Osteocyte (in vitro differentiated cells): Measurements from ENCODE around the gene GPR21. TPM values are rescaled to one million over a fixed set of nuclear protein-coding genes. Genes with fewer than 3 reads are reported as not detected.

Experiments
- DNase-seq: peaks from one replicate; pipeline ENCODE4 v3.0.0; 2021; ENCODE audit warnings: mixed read lengths; ENCODE audit not compliant: unreplicated experiment; ENCODE audit errors: extremely low spot score
- H3K27ac Mint-ChIP-seq: one replicate; pipeline ENCODE4 v1.8.0; 2021; ENCODE audit warnings: mild to moderate bottlenecking, mixed read lengths; ENCODE audit not compliant: unreplicated experiment
- H3K27me3 Mint-ChIP-seq: one replicate; pipeline ENCODE4 v1.8.0; 2021; ENCODE audit warnings: mixed read lengths; ENCODE audit not compliant: unreplicated experiment
- H3K36me3 Mint-ChIP-seq: one replicate; pipeline ENCODE4 v1.8.0; 2021; ENCODE audit warnings: mixed read lengths; ENCODE audit not compliant: unreplicated experiment
- H3K4me1 Mint-ChIP-seq: one replicate; pipeline ENCODE4 v1.8.0; 2021; ENCODE audit warnings: mixed read lengths; ENCODE audit not compliant: unreplicated experiment
- H3K4me3 Mint-ChIP-seq: one replicate; pipeline ENCODE4 v1.8.0; 2021; ENCODE audit warnings: mild to moderate bottlenecking, moderate library complexity, mixed read lengths; ENCODE audit not compliant: unreplicated experiment
- H3K9me3 Mint-ChIP-seq: one replicate; pipeline ENCODE4 v1.8.0; 2021; ENCODE audit warnings: mixed read lengths; ENCODE audit not compliant: unreplicated experiment
- long read RNA-seq: library from polyadenylated mRNA; unstranded; transcript quantifications from one replicate; pipeline ENCODE4 v2.0.0, GENCODE V29; 2021
- total RNA-seq: library from RNA; stranded (reverse); gene quantifications from 2 replicates; pipeline ENCODE4 v1.2.1, GENCODE V29; 2021
- TF ChIP-seq, protein P1 (sequence below): fragments of 200-600 bp; sonication (generic); IDR thresholded peaks from 2 replicates; pipeline ENCODE4 v1.5.0; 2021; ENCODE audit warnings: antibody characterized with exemption, mild to moderate bottlenecking, moderate library complexity

The GPR21 gene, protein sequence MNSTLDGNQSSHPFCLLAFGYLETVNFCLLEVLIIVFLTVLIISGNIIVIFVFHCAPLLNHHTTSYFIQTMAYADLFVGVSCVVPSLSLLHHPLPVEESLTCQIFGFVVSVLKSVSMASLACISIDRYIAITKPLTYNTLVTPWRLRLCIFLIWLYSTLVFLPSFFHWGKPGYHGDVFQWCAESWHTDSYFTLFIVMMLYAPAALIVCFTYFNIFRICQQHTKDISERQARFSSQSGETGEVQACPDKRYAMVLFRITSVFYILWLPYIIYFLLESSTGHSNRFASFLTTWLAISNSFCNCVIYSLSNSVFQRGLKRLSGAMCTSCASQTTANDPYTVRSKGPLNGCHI
- 3.4 and 4.3 TPM in 2 replicates for total RNA-seq
- long read RNA-seq, partial matches to known transcripts = 0 of 2 reads
- long read RNA-seq, other reads (novel, unspliced or antisense) = 0 of 2 reads

DNA sequence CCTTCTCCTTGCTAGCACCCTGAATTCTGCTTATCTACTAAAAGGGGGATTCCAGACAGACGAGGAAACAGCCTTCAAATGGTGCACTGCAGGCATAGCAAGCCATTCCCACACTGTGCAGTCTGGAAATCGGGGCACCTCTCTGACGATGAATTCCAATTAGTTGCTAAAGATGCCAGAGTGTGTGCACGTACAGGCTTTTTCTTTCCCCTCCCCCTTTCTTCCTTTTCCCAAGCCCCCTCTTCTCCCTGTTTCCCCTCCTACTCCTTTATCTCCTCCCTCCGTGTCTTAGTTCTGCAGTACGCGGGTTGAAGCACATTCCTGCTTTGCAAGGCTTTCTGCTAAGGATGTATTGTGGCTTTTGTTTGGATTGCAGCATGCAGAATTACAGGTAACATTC, at the start of gene GPR21:
TSS of gene GPR21 (plus strand) at position 316 of the 400 bp plus-strand sequence. CDS start 900 bp downstream, outside the sequence.
- Mint-ChIP-seq H3K36me3 (peaks cover 13% of the 10 kb centered on the region), H3K4me1 (peaks cover 65% of the 10 kb centered on the region), H3K4me3 (peak within 1 kb of the TSS; percentile 81), H3K9me3 (no peaks in the 10 kb centered on the region), H3K27ac (peak within 1 kb of the TSS; percentile 97), H3K27me3 (no peaks in the 10 kb centered on the region)
- TF ChIP-seq, protein P1, sequence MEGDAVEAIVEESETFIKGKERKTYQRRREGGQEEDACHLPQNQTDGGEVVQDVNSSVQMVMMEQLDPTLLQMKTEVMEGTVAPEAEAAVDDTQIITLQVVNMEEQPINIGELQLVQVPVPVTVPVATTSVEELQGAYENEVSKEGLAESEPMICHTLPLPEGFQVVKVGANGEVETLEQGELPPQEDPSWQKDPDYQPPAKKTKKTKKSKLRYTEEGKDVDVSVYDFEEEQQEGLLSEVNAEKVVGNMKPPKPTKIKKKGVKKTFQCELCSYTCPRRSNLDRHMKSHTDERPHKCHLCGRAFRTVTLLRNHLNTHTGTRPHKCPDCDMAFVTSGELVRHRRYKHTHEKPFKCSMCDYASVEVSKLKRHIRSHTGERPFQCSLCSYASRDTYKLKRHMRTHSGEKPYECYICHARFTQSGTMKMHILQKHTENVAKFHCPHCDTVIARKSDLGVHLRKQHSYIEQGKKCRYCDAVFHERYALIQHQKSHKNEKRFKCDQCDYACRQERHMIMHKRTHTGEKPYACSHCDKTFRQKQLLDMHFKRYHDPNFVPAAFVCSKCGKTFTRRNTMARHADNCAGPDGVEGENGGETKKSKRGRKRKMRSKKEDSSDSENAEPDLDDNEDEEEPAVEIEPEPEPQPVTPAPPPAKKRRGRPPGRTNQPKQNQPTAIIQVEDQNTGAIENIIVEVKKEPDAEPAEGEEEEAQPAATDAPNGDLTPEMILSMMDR = no peak
- no peak for DNase-seq

DNA sequence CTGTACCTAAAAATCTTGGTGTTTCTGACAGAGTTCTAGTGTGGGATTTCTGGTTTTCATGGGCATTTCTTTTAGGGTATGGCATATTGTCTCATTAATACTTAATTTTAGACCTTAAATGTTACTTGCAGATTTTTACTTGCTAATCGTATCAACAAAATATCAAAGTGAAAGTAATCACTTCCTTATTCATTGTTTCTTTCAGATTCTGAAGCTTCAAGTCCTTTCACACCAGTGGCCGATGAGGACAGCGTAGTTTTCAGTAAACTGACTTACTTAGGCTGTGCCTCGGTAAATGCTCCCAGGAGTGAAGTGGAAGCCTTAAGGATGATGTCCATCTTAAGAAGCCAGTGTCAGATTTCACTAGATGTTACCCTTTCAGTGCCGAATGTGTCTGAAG, 47.5 kb upstream of the GPR21 start:
- H3K4me3 Mint-ChIP-seq = no peak overlapping the region
- no peaks in the 10 kb centered on the region for H3K9me3 Mint-ChIP-seq
- H3K27ac Mint-ChIP-seq = no peak overlapping the region
- H3K27me3 Mint-ChIP-seq = no peaks in the 10 kb centered on the region
- no peak for DNase-seq
- TF ChIP-seq, protein P1 = no peak
- peaks cover 22% of the 10 kb centered on the region for H3K36me3 Mint-ChIP-seq
- H3K4me1 Mint-ChIP-seq = peaks cover 3% of the 10 kb centered on the region

DNA sequence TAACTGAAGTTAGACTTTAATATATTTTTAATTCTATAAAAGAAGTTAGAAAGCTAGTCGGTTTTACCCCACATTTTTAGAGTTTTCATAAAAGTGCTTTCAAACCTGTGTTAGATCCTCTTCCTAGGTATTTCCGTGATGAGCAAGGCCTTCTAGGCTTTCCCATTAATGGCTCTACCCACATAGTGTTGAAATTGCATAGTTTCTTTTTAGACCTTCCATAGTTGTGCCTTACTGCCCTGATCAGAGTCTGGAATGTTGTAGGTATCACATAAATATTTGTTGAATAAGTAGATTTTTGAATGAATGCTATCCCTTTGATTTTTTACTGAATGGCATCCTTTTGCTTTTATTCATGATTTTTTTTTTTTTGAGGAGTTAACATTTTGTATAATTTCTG, 45.3 kb upstream of the GPR21 start:
- no peak overlapping the region for H3K4me3 Mint-ChIP-seq
- H3K4me1 Mint-ChIP-seq = peaks cover 5% of the 10 kb centered on the region
- TF ChIP-seq, protein P1 = no peak
- no peaks in the 10 kb centered on the region for H3K9me3 Mint-ChIP-seq
- DNase-seq = no peak
- H3K27me3 Mint-ChIP-seq = no peaks in the 10 kb centered on the region
- peaks cover 20% of the 10 kb centered on the region for H3K36me3 Mint-ChIP-seq
- H3K27ac Mint-ChIP-seq = peak overlapping the region; percentile 31

DNA sequence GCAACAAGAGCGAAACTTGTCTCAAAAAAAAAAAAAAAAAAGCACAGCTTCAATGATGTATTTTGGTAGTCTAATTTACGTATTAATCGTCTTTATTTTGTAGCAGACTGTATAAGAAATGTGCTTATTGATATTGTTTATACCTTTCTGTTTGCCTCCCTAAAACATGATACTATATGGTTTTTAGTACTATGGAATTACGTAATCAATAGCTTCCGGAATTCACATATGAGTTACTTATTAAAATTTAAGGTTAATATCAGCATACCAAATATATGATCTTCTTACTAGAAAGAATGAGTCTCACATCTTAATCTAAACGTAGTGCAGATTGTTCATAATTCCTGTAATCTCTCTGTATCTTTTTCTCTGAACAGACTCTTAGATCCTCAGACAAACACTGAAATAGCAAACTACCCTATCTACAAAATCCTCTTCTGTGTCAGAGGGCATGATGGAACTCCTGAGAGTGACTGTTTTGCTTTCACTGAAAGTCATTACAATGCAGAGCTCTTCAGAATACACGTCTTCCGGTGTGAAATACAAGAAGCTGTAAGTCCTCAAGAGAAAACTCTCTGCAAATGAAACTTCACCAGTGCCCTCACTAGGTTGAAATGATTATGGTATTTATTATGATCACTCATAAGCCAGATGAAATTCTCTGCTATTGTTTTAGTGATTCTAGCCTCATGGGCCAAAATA, 44.4 kb upstream of the GPR21 start:
- peaks cover 6% of the 10 kb centered on the region for H3K4me1 Mint-ChIP-seq

More for the DNA sequence above, 44.4 kb upstream of the GPR21 start:
- H3K36me3 Mint-ChIP-seq = peaks cover 21% of the 10 kb centered on the region
- H3K27me3 Mint-ChIP-seq = no peaks in the 10 kb centered on the region
- DNase-seq = no peak
- H3K4me3 Mint-ChIP-seq = no peak overlapping the region
- H3K27ac Mint-ChIP-seq = peak overlapping the region; percentile 72
- H3K9me3 Mint-ChIP-seq = no peaks in the 10 kb centered on the region
- TF ChIP-seq, protein P1 = no peak
